ENCODE measurements around the gene OTOR. TPM values are rescaled to one million over a fixed set of nuclear protein-coding genes. Genes with fewer than 3 reads are reported as not detected.

The OTOR gene
- total RNA-seq, 2 donors from 2014 or later: not detected

GRCh38 chr20:16732506-16733152 is 15.5 kb upstream of the OTOR start:
- Mint-ChIP-seq H3K9me3 (peaks cover 7 to 8% of the 10 kb centered on the region in 2 donors), H3K27ac (peak overlapping the region in 1 of 2 donors; percentile 83), H3K36me3 (peaks cover 38 to 40% of the 10 kb centered on the region in 2 donors)
- DNase-seq (ENCODE audit: low spot score in 2 of 2): peak in 1 of 2 donors; percentile 11
- ATAC-seq: peak; percentile 19 to 64

- no peaks in the 10 kb centered on the region for H3K9me3 Mint-ChIP-seq
- no peak overlapping the region for H3K27ac Mint-ChIP-seq
These were observed 7.6 kb upstream of the OTOR start for GRCh38 chr20:16740365-16741072.

DNA sequence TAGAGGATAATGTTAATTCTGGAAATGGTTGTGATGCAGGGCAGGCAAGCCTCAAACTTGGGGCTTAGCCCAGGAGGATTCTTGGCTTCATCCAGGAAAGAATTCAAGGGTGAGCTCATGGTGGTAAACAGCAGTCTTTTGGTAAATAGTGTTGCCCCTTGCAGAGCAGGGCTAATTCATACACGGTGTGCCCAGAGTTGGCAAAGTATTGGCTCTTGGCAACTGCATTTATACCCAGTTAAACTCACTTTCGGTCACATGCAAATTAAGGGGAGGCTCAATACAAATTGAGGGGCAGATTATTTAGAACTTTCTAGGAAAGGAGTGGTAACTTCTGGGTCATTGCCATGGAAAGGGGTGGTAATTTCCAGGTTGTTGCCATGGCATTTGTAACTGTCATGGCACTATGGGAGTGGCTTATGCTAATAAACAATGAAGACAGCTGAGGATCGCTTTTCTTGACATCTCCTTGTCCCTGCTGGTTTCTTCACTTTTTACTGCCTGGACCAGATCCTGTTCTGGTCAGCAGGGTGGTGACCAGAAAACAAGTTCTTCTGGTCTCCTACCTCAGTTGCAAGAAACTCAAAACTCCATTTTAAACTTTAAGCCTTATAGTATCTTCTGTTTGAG is 3.9 kb upstream of the OTOR start:
- H3K27ac Mint-ChIP-seq: no peak overlapping the region
- no peak for DNase-seq (ENCODE audit: low spot score in 2 of 2)
- H3K36me3 Mint-ChIP-seq: peaks cover 0 to 7% of the 10 kb centered on the region in 2 donors
- no peak for ATAC-seq
- H3K9me3 Mint-ChIP-seq: no peaks in the 10 kb centered on the region

More at GRCh38 chr20:16740365-16741072, 7.6 kb upstream of the OTOR start:
- peaks cover 0 to 15% of the 10 kb centered on the region in 2 donors for H3K36me3 Mint-ChIP-seq
- DNase-seq (ENCODE audit: low spot score in 2 of 2) (no peak), ATAC-seq (no peak)

- no peak for DNase-seq (ENCODE audit: low spot score in 2 of 2)
- Mint-ChIP-seq H3K36me3 (peaks cover 0 to 4% of the 10 kb centered on the region in 2 donors), H3K9me3 (no peaks in the 10 kb centered on the region), H3K27ac (no peak overlapping the region)
- ATAC-seq: no peak
These were observed 3.0 kb upstream of the OTOR start for GRCh38 chr20:16745204-16745603.

GRCh38 chr20:16747291-16747811 is 807 bp upstream of the OTOR start:
- DNase-seq (ENCODE audit: low spot score in 2 of 2) (no peak), ATAC-seq (no peak)
- no peaks in the 10 kb centered on the region for H3K9me3 Mint-ChIP-seq
- H3K36me3 Mint-ChIP-seq: no peaks in the 10 kb centered on the region
- H3K27ac Mint-ChIP-seq: no peak overlapping the region

GRCh38 chr20:16749573-16749972 is 1.4 kb downstream of the OTOR start:
- Mint-ChIP-seq H3K36me3 (no peaks in the 10 kb centered on the region), H3K27ac (no peak overlapping the region), H3K9me3 (no peaks in the 10 kb centered on the region)
- ATAC-seq: no peak
- no peak for DNase-seq (ENCODE audit: low spot score in 2 of 2)

GRCh38 chr20:16752082-16752481 is 3.9 kb downstream of the OTOR start:
- no peak for ATAC-seq
- Mint-ChIP-seq H3K27ac (no peak overlapping the region), H3K36me3 (peaks cover 0 to 7% of the 10 kb centered on the region in 2 donors), H3K9me3 (peaks cover 0 to 6% of the 10 kb centered on the region in 2 donors)
- no peak for DNase-seq (ENCODE audit: low spot score in 2 of 2)

GRCh38 chr20:16752901-16753300 is 4.7 kb downstream of the OTOR start:
- Mint-ChIP-seq H3K36me3 (peaks cover 0 to 7% of the 10 kb centered on the region in 2 donors), H3K27ac (no peak overlapping the region), H3K9me3 (peaks cover 0 to 6% of the 10 kb centered on the region in 2 donors)
- ATAC-seq (no peak), DNase-seq (ENCODE audit: low spot score in 2 of 2) (no peak)

DNA sequence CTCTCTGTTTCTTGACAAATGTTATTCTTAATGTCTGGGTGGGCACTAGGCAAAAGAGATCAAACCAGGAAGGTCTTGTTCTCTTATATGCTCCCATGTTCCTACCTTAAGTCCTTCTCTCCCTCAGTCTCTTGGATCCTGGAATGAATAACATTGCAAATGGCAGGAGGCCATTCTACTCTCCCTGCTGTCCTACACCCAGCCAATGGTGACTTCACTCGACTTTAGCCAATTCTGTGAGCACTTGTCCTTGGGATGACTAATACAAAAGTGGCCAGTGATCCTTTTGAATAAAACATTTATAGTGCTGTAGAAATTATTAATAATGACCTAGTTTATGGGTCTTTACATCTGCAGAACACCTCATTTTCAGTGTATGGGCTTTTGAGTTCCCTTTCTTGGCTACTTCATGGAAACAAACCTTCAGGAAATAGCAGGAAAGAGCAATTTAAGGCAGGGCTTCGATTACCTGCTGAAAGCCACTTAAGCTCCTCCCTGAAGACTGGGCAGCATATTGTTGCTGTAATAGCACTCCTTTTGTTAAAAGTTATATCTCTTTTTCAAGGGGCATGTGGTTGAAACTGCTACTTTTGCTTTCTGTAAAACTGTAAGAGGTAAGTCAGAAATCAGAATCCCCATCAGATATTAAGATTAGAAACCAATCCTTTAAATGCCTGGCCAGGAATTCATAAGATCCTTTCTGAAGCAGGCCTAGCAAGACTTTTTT is 10.5 kb downstream of the OTOR start:
- ATAC-seq (no peak), DNase-seq (ENCODE audit: low spot score in 2 of 2) (no peak)
- Mint-ChIP-seq H3K27ac (no peak overlapping the region), H3K36me3 (peaks cover 0 to 7% of the 10 kb centered on the region in 2 donors), H3K9me3 (peaks cover 0 to 6% of the 10 kb centered on the region in 2 donors)

DNA sequence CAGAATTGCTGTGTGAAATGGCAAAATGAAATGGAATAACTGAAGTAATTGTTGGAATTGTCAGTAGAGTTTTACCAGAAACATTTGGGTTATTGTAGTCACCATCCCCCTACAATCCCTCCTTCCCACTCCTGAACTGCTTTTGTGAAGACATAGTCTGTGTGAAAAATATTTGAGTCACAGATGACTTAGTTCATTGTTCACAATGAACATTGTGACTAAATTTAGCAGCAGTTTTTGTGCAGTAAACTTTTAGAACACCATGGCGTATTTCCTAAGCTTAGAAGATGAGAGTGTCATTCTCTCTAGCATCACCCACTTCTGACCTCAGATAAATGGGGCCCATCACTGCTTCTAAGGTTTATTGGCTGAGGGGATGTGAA is 11.0 kb downstream of the OTOR start:
- no peak for DNase-seq (ENCODE audit: low spot score in 2 of 2)
- Mint-ChIP-seq H3K27ac (no peak overlapping the region), H3K36me3 (peaks cover 0 to 7% of the 10 kb centered on the region in 2 donors), H3K9me3 (peaks cover 0 to 6% of the 10 kb centered on the region in 2 donors)
- peak in 1 of 2 donors; percentile 35 for ATAC-seq

DNA sequence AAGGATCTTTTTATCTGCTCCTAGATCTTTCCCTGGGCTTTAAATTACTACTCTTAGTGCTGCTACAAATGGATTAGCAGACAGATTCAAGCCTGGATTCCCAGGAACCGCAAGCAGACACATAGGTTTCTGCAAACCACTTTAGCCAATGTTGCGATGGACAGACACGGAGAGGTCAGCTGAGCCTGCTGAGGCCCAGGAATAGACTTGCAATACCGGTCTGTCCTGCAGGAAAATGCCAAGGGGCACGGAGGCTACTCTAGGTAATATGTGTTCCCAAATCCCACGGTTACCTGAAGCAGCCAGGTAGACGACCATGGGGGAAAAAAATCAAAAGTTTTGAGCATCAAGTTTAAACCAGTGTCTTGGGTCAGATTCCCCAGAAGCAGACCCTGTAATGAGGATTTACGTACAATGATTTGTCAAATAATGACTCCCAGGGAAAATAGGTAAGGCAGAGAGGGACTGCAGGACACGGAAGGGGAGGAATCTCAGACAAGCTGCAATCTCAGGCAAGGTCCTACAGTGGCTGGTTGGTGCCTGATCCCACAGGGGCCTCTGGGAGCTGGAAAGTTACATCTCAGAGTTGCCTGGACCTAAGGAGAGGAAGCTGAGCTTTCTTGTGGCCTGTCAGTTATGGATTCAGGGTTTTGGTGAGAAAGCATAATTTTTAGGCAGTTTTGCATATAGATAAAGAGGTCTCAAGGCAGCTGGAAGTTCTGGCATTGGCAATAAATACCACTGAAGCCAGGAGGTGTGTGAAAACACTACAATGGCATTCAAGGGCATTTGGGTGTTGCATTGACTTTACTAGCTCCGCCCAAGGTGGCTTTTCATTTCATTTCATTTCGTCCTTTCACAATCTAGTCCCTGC is 12.5 kb downstream of the OTOR start:
- peaks cover 0 to 6% of the 10 kb centered on the region in 2 donors for H3K9me3 Mint-ChIP-seq
- ATAC-seq (peak in 1 of 2 donors; percentile 22), DNase-seq (ENCODE audit: low spot score in 2 of 2) (no peak)
- peaks cover 0 to 7% of the 10 kb centered on the region in 2 donors for H3K36me3 Mint-ChIP-seq
- no peak overlapping the region for H3K27ac Mint-ChIP-seq

DNA sequence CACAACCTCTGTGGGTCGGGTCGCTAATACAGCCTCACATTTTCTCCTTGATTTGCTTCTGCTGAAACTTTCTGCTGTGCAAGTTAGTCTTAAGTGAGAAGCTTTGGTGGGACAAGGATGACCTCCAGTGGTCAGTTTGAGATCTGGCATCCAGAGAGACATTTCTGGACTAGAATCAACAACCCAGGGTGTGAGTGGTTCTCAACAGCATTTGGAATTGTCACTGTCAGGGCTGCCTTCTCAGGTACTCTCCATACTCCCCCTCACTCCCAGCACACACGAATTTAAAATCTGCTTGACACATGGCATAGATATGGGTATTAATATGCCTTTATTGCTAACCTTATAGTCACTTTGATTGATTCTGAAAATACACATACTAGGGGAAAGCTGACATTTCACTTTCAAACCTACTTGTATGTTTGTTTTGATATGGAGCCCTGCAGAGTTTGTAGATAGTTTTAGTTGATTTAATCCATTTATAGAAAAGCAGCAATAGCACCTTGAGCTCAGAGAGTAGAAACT is 13.2 kb downstream of the OTOR start:
- H3K27ac Mint-ChIP-seq: no peak overlapping the region
- H3K9me3 Mint-ChIP-seq: peaks cover 0 to 3% of the 10 kb centered on the region in 2 donors
- peaks cover 0 to 3% of the 10 kb centered on the region in 2 donors for H3K36me3 Mint-ChIP-seq
- ATAC-seq (peak; percentile 53 to 78), DNase-seq (ENCODE audit: low spot score in 2 of 2) (peak in 1 of 2 donors; percentile 14)

DNA sequence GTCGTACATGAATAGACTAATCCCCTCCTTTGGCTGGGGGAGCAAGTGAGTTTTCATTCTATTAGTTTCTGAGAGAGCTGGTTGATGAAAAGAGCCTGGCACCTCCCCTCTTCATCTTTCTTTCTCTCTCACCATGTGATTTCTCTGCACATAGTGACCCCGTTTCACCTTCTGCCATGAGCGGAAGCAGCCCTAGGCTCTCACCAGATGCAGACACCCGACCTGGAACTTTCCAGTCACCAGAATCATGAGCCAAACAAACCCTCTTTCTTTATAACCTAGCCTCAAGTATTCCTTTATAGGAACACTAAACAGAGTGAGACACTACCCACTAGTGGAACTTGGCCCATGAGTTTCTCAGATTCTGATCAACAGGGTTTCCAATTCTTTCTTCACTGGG is 16.4 kb downstream of the OTOR start:
- ATAC-seq: no peak
- H3K9me3 Mint-ChIP-seq: no peaks in the 10 kb centered on the region
- H3K27ac Mint-ChIP-seq: no peak overlapping the region
- DNase-seq (ENCODE audit: low spot score in 2 of 2): no peak
- H3K36me3 Mint-ChIP-seq: no peaks in the 10 kb centered on the region

DNA sequence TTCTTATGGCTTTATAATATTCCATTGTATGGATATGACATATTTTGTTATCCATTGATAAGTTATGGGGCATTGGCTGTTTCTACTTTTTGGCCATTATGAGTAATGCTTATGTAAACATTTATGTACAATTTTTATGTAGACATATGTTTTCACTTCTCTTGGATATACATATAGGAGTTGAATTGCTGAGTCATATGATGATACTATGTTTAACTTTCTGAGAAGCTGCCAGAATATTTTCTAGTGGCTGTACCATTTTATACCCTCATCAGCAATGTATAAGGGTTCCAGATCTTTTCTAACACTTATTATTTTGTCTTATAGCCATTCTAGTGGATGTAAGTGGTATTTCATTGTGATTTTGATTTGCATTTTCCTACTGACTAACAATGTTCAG is 23.1 kb downstream of the OTOR start:
- peaks cover 8 to 13% of the 10 kb centered on the region in 2 donors for H3K9me3 Mint-ChIP-seq
- DNase-seq (ENCODE audit: low spot score in 2 of 2): no peak
- ATAC-seq: no peak
- no peak overlapping the region for H3K27ac Mint-ChIP-seq
- peaks cover 0 to 5% of the 10 kb centered on the region in 2 donors for H3K36me3 Mint-ChIP-seq

DNA sequence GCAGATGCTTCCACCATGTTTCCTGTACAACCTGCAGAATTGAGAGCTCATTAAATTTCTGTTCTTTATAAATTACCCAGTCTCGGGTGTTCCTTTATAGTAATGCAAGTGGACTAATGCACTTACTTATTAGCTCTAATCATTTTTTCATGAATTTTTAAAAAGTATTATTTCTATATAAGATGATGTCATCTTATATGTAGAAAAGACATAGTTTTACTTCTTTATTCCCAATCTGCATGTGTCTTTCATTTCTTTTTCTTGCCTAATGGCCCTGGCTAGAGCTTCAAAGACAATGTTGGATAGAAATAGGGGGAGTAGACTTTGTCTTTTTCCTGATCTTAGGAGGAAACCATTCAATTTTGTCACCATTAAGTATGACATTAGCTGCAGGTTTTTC is 27.8 kb downstream of the OTOR start:
- H3K9me3 Mint-ChIP-seq: peaks cover 13 to 15% of the 10 kb centered on the region in 2 donors
- peaks cover 0 to 5% of the 10 kb centered on the region in 2 donors for H3K36me3 Mint-ChIP-seq
- no peak overlapping the region for H3K27ac Mint-ChIP-seq
- DNase-seq (ENCODE audit: low spot score in 2 of 2) (no peak), ATAC-seq (no peak)

Data from activated naive CD4-positive, alpha-beta T cell treated with anti-CD3 and anti-CD28 coated beads, Interleukin-2, amount 50 U/mL, for 72 hours (primary cell).